HG03558 (cell line): ENCODE measurements around the gene DENND2A.
"Not testable (repeated sequence)": the region's sequence is repeated elsewhere in the genome, so short reads cannot be mapped to it uniquely, and the experiment has no call there.

Source experiments
- ATAC-seq: cut with Tn5 transposase; IDR thresholded peaks from one replicate; pipeline ENCODE4 v1.9.1; 2021; ENCODE audit warnings: moderate number of reproducible peaks; ENCODE audit not compliant: unreplicated experiment; ENCODE audit errors: extremely low read depth

The DENND2A gene

DNA sequence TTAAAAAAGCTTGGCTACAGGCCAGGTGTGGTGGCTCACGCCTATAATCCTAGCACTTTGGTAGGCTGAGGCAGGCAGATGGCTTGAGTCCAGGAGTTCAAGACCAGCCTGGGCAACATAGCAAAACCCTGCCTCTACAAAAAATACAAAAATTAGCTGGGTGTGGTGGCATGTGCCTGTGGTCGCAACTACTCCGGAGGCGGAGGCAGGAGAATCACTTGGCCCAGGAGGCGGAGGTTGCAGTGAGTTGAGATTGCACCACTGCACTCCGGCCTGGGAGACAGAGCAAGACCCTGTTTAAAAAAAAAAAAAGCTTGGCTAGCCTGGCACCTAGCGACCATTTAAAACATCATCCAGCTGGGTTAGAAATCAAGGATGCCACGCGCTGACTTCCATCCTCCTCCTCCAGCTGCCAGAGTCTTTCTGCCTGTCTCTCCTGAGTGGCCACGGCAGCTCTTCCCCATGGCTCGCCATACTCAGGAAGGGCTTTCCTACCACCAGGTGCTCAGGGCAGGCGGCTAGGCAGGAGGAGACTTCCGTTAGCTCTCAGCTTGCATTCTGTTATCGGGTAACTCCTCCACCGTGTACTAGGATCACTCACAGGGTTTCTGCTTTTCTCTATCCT lies 45.0 kb downstream of the DENND2A start:
- ATAC-seq: no peak

DNA sequence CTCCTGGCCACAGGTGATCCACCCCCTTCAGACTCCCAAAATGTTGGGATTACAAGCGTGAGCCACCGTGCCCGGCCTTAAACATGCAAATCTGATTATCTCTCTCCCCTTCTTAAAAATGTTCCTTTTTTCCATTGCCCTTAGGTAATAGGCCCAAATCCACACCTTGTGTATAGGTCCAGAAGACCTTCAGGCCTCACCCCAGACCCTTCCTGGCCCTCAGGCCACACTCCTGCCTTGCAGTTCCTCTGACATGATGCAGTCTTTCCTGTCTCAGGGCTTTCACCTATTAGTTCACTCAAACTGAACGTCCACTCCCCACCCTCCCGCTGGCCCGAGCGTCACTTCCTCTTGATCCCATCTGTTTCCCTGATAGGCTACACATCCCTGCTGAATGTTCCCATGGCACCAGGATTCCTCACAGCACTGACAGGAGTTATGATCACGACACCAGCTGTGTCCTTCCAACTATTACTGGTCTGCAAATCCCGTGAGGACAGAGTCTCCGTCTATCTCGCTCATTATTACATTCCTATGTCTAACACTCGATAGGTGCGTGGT lies 46.4 kb downstream of the DENND2A start:
- ATAC-seq: no peak

GRCh38 chr7:140593672-140593982 lies 47.0 kb downstream of the DENND2A start:
- no peak for ATAC-seq

DNA sequence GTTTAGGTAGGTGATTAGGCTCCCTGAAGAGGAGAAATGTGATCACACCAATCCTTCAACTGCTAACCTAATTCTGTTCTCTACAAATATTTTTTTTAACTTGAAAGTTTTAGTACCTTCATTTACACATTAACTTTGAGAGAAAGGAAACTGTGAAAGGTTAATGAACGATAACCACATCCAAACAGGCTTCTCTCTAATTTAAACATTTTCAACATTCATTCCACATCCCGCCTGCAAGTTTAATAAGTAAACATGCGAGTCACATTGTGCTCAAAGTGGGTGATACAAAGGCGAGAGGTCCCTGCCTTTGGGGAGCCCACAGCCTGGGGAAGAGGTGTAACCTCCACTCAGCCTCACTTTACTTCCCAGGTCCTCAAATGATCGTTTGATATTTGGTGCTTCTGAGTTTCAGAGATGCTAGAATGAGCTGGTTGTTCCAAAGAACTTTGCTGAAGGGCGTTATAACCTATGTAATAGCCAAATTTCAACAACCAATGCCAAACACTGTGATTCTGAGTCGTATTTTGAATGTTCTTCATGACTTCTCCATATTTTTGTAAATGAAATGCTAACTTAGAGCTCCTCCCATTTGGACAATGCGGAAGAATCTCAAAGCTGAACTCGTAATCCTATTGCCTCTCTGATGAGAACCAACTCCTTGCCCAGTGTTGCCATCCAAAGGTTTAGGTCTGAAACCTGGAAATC lies 47.5 kb downstream of the DENND2A start:
- peak; percentile 36 for ATAC-seq

- no peak for ATAC-seq
Measured at GRCh38 chr7:140591180-140591902, 49.3 kb downstream of the DENND2A start.

GRCh38 chr7:140587243-140587642 lies 53.4 kb downstream of the DENND2A start:
- ATAC-seq: no peak

DNA sequence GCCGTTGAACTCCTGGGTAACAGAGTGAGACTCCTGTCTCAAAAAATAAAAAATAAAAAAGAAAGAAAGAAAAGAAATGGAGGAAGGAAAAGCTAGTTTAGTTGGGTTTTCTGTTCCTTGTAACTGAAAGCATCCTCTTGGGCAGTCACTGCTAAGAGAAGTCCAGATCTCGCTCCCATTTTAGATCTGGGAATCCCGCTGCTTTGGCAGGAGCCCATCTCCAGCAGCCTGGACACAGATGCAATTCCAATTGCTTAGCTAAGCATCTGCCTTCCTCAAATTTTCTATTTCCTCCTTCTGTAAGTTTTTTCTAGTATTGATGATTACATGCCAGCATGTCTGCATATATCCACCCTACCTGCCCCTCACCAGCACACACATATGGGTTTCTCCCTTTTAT lies 54.1 kb downstream of the DENND2A start:
- no peak for ATAC-seq

- ATAC-seq: no peak
Measured at GRCh38 chr7:140585333-140585732, 55.3 kb downstream of the DENND2A start.

DNA sequence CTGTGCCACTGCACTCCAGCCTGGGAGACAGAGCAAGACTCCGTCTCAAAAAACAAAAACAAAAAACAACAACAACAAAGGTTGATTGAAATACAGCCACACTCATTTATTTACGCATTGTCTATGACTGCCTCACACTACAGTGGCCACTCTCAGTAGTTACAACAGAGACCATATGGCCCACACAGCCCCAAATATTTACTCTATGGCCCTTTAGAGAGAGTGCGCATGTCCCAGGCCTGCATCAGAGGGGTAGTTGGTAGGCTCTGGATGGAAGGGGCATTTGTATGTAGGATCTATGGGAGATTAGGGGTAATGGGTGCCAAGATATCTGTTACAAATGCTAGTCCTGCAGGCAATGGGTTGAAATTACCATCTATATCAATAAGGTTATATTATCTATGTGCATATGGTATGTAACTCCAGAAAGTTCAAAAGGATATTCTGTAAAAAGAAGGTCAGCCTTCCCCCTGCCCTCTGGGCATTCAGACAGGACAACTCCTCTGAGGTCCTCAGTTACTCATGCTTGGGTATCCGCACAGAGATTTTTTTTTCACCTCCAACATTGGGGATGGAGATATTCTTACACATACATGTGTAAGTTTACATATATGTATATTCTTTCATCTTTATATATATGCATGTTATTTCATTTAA lies 56.3 kb downstream of the DENND2A start:
- no peak for ATAC-seq

GRCh38 chr7:140581411-140581810 lies 59.2 kb downstream of the DENND2A start:
- no peak for ATAC-seq

- no peak for ATAC-seq
Measured at GRCh38 chr7:140577651-140578050, 63.0 kb downstream of the DENND2A start.

GRCh38 chr7:140576589-140576988 lies 64.0 kb downstream of the DENND2A start:
- ATAC-seq: no peak

DNA sequence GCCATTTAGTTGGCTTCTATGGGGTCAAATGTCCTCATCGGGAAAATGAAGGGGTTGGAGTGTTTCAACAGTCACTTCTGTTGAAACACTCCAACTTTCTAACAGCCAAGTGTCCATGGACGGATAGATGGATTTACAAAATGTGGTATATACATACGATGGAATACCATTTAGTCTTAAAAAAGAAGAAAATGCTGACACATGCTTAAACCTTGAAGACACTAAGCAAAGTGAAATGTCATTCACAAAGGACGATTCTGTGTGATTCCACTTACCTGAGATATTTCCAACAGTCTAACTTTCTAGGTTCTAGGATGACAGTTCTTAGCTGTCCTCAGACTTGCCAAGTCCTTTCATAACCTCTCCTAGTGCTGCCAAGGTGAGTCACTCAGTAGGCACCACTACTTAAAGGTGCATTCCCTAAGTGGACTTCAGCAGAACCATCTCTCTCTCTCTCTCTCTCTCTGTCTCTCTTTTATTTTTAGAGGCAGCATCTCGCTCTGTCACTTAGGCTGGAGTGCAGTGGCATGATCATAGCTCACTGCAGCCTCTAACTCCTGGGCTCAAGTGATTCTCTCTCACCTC lies 69.0 kb downstream of the DENND2A start:
- ATAC-seq: no peak

DNA sequence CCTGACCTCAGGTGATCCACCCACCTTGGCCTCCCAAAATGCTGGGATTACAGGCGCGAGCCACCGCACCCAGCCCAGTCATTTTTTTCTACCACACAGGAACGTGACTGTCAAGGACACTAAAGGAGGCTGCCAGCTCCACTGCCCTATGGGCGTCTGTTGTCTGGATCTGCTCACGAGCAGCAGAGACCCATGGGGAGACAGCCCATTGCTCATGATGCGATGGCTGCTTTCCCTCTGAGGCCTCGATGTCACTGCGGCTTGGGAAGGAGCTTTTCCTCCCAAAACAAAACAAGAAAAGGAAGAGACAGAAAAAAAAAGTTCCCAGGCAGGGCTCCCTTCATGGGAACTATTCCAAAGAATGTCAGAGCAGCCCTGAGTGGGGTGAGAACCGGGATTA lies 70.5 kb downstream of the DENND2A start:
- no peak for ATAC-seq

DNA sequence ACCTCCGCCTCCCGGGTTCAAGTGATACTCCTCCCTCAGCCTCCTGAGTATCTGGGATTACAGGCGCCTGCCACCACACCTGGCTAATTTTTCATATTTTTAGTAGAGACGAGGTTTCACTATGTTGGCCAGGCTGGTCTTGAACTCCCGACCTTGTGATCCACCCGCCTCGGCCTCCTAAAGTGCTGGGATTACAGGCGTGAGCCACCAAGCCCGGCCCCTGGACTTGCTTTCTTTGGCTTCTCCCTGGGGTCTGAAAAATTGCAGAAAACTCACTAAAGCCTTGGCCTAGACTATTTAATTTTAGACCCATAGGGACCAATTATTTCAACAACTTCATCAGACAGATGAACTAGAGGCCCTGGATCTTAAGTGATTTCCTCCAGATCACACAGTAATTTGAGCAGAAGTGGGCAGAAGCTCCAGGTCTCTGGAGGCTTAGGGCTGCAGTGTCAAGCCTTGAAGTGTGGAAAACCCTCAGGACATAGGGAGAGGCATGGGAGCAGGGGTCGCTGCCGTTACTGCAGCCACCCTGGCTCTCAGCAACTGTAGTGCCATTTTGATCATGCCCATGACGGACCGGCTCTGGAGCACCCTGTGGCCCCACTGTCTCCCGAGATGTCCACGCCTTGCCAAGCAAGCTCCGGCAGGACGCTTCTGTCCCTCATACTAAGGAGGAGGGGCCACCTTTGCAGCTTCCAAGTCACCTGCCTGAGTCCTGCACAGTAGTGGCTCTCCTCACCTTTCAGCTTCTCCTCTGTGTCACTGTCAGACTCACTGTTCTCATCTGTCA lies 72.4 kb downstream of the DENND2A start:
- no peak for ATAC-seq

GRCh38 chr7:140566186-140566585 lies 74.4 kb downstream of the DENND2A start:
- not testable (repeated sequence) for ATAC-seq

DNA sequence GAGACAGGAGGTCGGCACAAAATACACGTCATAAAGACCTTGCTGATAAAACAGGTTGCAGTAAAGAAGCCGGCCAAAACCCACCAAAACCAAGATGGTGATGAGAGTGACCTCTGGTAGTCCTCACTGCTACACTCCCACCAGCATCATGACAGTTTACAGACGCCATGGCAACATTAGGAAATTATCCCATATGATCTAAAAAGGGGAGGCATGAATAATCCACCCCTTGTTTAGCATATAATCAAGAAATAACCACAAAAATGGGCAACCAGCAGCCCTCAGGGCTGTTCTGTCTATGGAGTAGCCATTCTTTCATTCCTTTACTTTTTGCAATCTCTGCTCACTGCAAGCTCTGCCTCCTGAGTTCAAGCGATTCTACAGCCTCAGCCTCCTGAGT lies 74.9 kb downstream of the DENND2A start:
- not testable (repeated sequence) for ATAC-seq

GRCh38 chr7:140564643-140565042 lies 76.0 kb downstream of the DENND2A start:
- ATAC-seq: no peak

DNA sequence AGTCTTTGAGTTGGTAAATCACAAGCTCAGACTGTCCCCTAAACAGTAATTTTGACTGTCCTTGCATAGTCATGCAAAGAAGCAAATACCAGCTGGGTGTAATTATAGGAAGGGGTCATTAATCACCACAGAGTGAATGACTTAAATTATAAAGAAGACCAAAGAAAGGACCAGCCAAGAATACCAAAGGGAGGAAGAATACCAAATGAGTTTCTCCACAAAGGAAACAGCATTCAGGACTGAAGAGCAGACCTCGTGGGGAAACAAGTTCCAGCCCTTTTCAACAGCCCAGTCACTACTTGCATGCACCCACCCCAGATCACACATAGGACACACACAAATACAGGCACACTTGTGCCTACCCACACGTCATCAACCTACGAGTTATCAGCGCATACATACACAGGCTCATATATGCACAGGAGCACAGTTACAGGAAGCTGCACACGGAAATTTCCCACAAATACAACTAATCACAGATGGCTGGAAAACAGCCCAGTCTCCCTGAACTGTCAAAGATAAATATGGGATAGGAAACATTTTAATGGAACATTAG lies 77.6 kb downstream of the DENND2A start:
- no peak for ATAC-seq
